SU-DHL-6 (cell line): ENCODE measurements around the gene ANKS4B.
"Not testable (repeated sequence)": the region's sequence is repeated elsewhere in the genome, so short reads cannot be mapped to it uniquely, and the experiment has no call there.

ENCODE experiments used
- H2AFZ ChIP-seq: fragments of 200-600 bp; sonication (generic); 2 replicates; pipeline ENCODE4 v1.6.1; 2014; ENCODE audit warnings: low read depth, mild to moderate bottlenecking, moderate library complexity, mixed read lengths, antibody characterized with exemption, low read length; ENCODE audit not compliant: severe bottlenecking
- H3F3A ChIP-seq: fragments of 200-600 bp; shearing (Covaris generic); 2 replicates; pipeline ENCODE4 v1.6.0; 2016; ENCODE audit warnings: antibody characterized with exemption, mild to moderate bottlenecking; ENCODE audit not compliant: insufficient read depth
- H3K27ac ChIP-seq: fragments of 200-600 bp; sonication (generic); 2 replicates; pipeline ENCODE4 v1.5.1; 2016; ENCODE audit warnings: low read depth, mild to moderate bottlenecking, low read length, moderate library complexity, mixed read lengths
- H3K27me3 ChIP-seq: fragments of 200-600 bp; sonication (generic), shearing (Covaris generic); 2 replicates; pipeline ENCODE4 v1.6.0; 2014; ENCODE audit warnings: mild to moderate bottlenecking, low read length
- H3K36me3 ChIP-seq: fragments of 200-600 bp; sonication (generic); 2 replicates; pipeline ENCODE4 v1.6.1; 2014; ENCODE audit warnings: mild to moderate bottlenecking, low read length, mixed read lengths
- H3K4me2 ChIP-seq: fragments of 300-600, 200-600 bp; shearing (Covaris generic), sonication (generic); 2 replicates; pipeline ENCODE4 v1.6.0; 2014; ENCODE audit warnings: low read length, low read depth, mild to moderate bottlenecking; ENCODE audit not compliant: poor library complexity, severe bottlenecking
- H3K4me3 ChIP-seq: fragments of 200-600 bp; sonication (generic); 2 replicates; pipeline ENCODE4 v1.5.1; 2014; ENCODE audit warnings: antibody characterized with exemption, low read length, mild to moderate bottlenecking, mixed read lengths; ENCODE audit not compliant: insufficient read depth, poor library complexity, severe bottlenecking
- H3K79me2 ChIP-seq: fragments of 200-600 bp; sonication (generic); 2 replicates; pipeline ENCODE4 v1.6.1; 2014; ENCODE audit warnings: mild to moderate bottlenecking, low read length, moderate library complexity; ENCODE audit not compliant: insufficient read depth
- H3K9ac ChIP-seq: fragments of 200-600 bp; sonication (generic); 2 replicates; pipeline ENCODE4 v1.7.0; 2014; ENCODE audit warnings: mild to moderate bottlenecking, low read length
- H3K9me2 ChIP-seq: fragments of 200-600 bp; sonication (generic); replicated peaks from 2 replicates; pipeline ENCODE4 v1.6.1; 2014; ENCODE audit warnings: low read length; ENCODE audit not compliant: insufficient read depth
- H3K9me3 ChIP-seq: fragments of 200-600 bp; sonication (generic); 2 replicates; pipeline ENCODE4 v1.6.1; 2014; ENCODE audit warnings: low read length, mixed read lengths; ENCODE audit not compliant: insufficient read depth
- H4K20me1 ChIP-seq: fragments of 200-600 bp; sonication (generic); 2 replicates; pipeline ENCODE4 v1.6.1; 2014; ENCODE audit warnings: low read depth, mild to moderate bottlenecking, antibody characterized with exemption, low read length, moderate library complexity, mixed read lengths
- CTCF ChIP-seq: fragments of 200-600 bp; sonication (generic); IDR thresholded peaks from one replicate; pipeline ENCODE4 v1.5.1; 2017; ENCODE audit warnings: antibody characterized with exemption, mild to moderate bottlenecking, low read length, moderate library complexity; ENCODE audit not compliant: insufficient read depth, poor library complexity, severe bottlenecking
- EZH2phosphoT487 ChIP-seq: fragments of 200-600 bp; sonication (generic), shearing (Covaris generic); conservative IDR thresholded peaks from 2 replicates; pipeline ENCODE4 v1.6.1; 2018; ENCODE audit warnings: mild to moderate bottlenecking, antibody characterized with exemption, low read length, moderate library complexity, mixed read lengths

The ANKS4B gene

GRCh38 chr16:21285314-21285713 lies 51.8 kb downstream of the ANKS4B start:
- 0 out of 2 replicates have a peak, but pooled peaks cover 5% of the 10 kb centered on the region for H3K36me3 ChIP-seq
- H3K9me3 ChIP-seq = peaks cover 5% of the 10 kb centered on the region; the same call in 1 of the 2 replicates
- H3K4me2 ChIP-seq = no peak overlapping the region
- H3F3A ChIP-seq = no peaks in the 10 kb centered on the region
- H4K20me1 ChIP-seq = no peaks in the 10 kb centered on the region
- no peak overlapping the region for H2AFZ ChIP-seq
- H3K9ac ChIP-seq = no peak overlapping the region
- no peak overlapping the region for H3K27ac ChIP-seq
- no peaks in the 10 kb centered on the region for H3K27me3 ChIP-seq
- H3K4me3 ChIP-seq = no peak overlapping the region
- no peaks in the 10 kb centered on the region for H3K79me2 ChIP-seq
- TF ChIP-seq CTCF (no peak), EZH2phosphoT487 (no peak)
- no peaks in the 10 kb centered on the region for H3K9me2 ChIP-seq

- H3K9ac ChIP-seq, H3K9me2 ChIP-seq, H3K79me2 ChIP-seq, H3F3A ChIP-seq, H3K27ac ChIP-seq, H3K9me3 ChIP-seq, H4K20me1 ChIP-seq, H3K36me3 ChIP-seq, H2AFZ ChIP-seq, H3K27me3 ChIP-seq, H3K4me3 ChIP-seq, H3K4me2 ChIP-seq: not testable (repeated sequence)
Observed at GRCh38 chr16:21289789-21290188, 56.3 kb downstream of the ANKS4B start.

- Histone ChIP-seq H3K79me2 (peaks cover 12% of the 10 kb centered on the region; the same call in 1 of the 2 replicates), H3K27ac (peak overlapping the region; percentile 65), H3K9me2 (no peaks in the 10 kb centered on the region), H3K9me3 (no peaks in the 10 kb centered on the region), H3K4me2 (peak overlapping the region; percentile 91), H3K36me3 (no peaks in the 10 kb centered on the region), H3K9ac (peak overlapping the region; percentile 73), H4K20me1 (no peaks in the 10 kb centered on the region), H3K27me3 (no peaks in the 10 kb centered on the region), H2AFZ (peak overlapping the region; percentile 21), H3F3A (peaks cover 22% of the 10 kb centered on the region), H3K4me3 (peak overlapping the region; percentile 57)
- no peak for TF ChIP-seq EZH2phosphoT487
- peak; percentile 47 for TF ChIP-seq CTCF
Observed at GRCh38 chr16:21300309-21301167, 67.0 kb downstream of the ANKS4B start.
